WTC11 (cell line): ENCODE data around the gene RPL38. TPM values are rescaled to one million over a fixed set of nuclear protein-coding genes. Genes with fewer than 3 reads are reported as not detected.

Experiments used
- ATAC-seq: fragments of 200-7000 bp; cut with Tn5 transposase; 2 replicates; pipeline ENCODE4 v1.10.0; 2021; ENCODE audit warnings: mild to moderate bottlenecking, moderate library complexity
- CTCF ChIA-PET: fragments of 300-600 bp; sonication (Branson Sonifier 250); formaldehyde crosslinking; loops from one replicate; lab custom pipeline; 2021; ENCODE audit warnings: antibody characterized with exemption; lab: Charles Lee
- POLR2A ChIA-PET: fragments of 350-600 bp; sonication (Branson Sonifier 250); formaldehyde crosslinking; loops from one replicate; lab custom pipeline; 2021; ENCODE audit warnings: antibody characterized with exemption; lab: Charles Lee
- DNase-seq: peaks from one replicate; pipeline ENCODE4 v3.0.0; 2021; ENCODE audit warnings: low spot score
- H3K27ac Mint-ChIP-seq: 2 replicates; pipeline ENCODE4 v1.8.0; 2021; ENCODE audit warnings: mixed read lengths
- H3K27me3 Mint-ChIP-seq: 2 replicates; pipeline ENCODE4 v1.8.0; 2021; ENCODE audit warnings: low read depth, mild to moderate bottlenecking, moderate library complexity, mixed read lengths
- H3K36me3 Mint-ChIP-seq: 2 replicates; pipeline ENCODE4 v1.8.0; 2021; ENCODE audit warnings: mixed read lengths
- H3K4me1 Mint-ChIP-seq: 2 replicates; pipeline ENCODE4 v1.8.0; 2022; ENCODE audit warnings: mixed read lengths
- H3K4me3 Mint-ChIP-seq: 2 replicates; pipeline ENCODE4 v1.8.0; 2021; ENCODE audit warnings: mild to moderate bottlenecking, moderate library complexity, mixed read lengths
- H3K9me3 Mint-ChIP-seq: 2 replicates; pipeline ENCODE4 v1.8.0; 2021; ENCODE audit warnings: mixed read lengths
- ATF1 ChIP-seq: sonication (generic); formaldehyde crosslinking; IDR thresholded peaks from 2 replicates; pipeline ENCODE4 v1.8.1; 2023; ENCODE audit warnings: mild to moderate bottlenecking, moderate library complexity, missing genetic modification reagents
- EMX1 ChIP-seq: fragments of 250-450 bp; sonication (Bioruptor Pico); IDR thresholded peaks from 2 replicates; pipeline ENCODE4 v1.8.0; 2021; ENCODE audit warnings: mild to moderate bottlenecking
- ESRRA ChIP-seq: sonication (generic); formaldehyde crosslinking; IDR thresholded peaks from 2 replicates; pipeline ENCODE4 v1.8.1; 2022; ENCODE audit warnings: mild to moderate bottlenecking, missing genetic modification reagents, borderline replicate concordance
- FOXK1 ChIP-seq: sonication (generic); formaldehyde crosslinking; IDR thresholded peaks from 2 replicates; pipeline ENCODE4 v1.8.0; 2022; ENCODE audit warnings: mild to moderate bottlenecking, moderate library complexity, missing genetic modification reagents
- TEAD4 ChIP-seq: sonication (generic); formaldehyde crosslinking; IDR thresholded peaks from 2 replicates; pipeline ENCODE4 v1.8.0; 2022; ENCODE audit warnings: mild to moderate bottlenecking, missing genetic modification reagents
- ZNF121 ChIP-seq: sonication (generic); formaldehyde crosslinking; IDR thresholded peaks from 2 replicates; pipeline ENCODE4 v1.8.0; 2023; ENCODE audit warnings: missing genetic modification reagents
- ZNF138 ChIP-seq: sonication (generic); formaldehyde crosslinking; conservative IDR thresholded peaks from 2 replicates; pipeline ENCODE4 v1.8.1; 2022; ENCODE audit warnings: mild to moderate bottlenecking, moderate library complexity, missing genetic modification reagents
- ZNF263 ChIP-seq: sonication (generic); formaldehyde crosslinking; IDR thresholded peaks from 2 replicates; pipeline ENCODE4 v1.8.1; 2022; ENCODE audit warnings: low read depth, mild to moderate bottlenecking, moderate library complexity, missing genetic modification reagents
- ZNF671 ChIP-seq: fragments of 250-450 bp; sonication (Bioruptor Pico); IDR thresholded peaks from 2 replicates; pipeline ENCODE4 v1.8.0; 2021; ENCODE audit warnings: mild to moderate bottlenecking
- total RNA-seq: library from RNA; stranded (reverse); gene quantifications from 3 replicates; pipeline ENCODE4 v1.2.3, GENCODE V29; 2021
- TF ChIP-seq, protein P1 (sequence below): sonication (generic); formaldehyde crosslinking; IDR thresholded peaks from 2 replicates; pipeline ENCODE4 v1.8.0; 2023; ENCODE audit warnings: missing genetic modification reagents, mild to moderate bottlenecking, borderline replicate concordance
- TF ChIP-seq, protein P2 (sequence below): fragments of 250-450 bp; sonication (Bioruptor Pico); IDR thresholded peaks from 2 replicates; pipeline ENCODE4 v1.9.0; 2021; ENCODE audit warnings: mild to moderate bottlenecking
- TF ChIP-seq, protein P3 (sequence below): sonication (generic); formaldehyde crosslinking; IDR thresholded peaks from 2 replicates; pipeline ENCODE4 v1.8.0; 2022; ENCODE audit warnings: mild to moderate bottlenecking, missing genetic modification reagents
- TF ChIP-seq, protein P4 (sequence below): fragments of 250-450 bp; sonication (Bioruptor Pico); IDR thresholded peaks from 2 replicates; pipeline ENCODE4 v1.8.0; 2021; ENCODE audit warnings: mild to moderate bottlenecking
- TF ChIP-seq, protein P5 (sequence below): fragments of 250-450 bp; sonication (Bioruptor Pico); IDR thresholded peaks from 2 replicates; pipeline ENCODE4 v1.9.0; 2021; ENCODE audit warnings: moderate library complexity, mild to moderate bottlenecking, inconsistent platforms, borderline replicate concordance
- TF ChIP-seq, protein P6 (sequence below): sonication (generic); formaldehyde crosslinking; IDR thresholded peaks from 2 replicates; pipeline ENCODE4 v1.8.1; 2023; ENCODE audit warnings: mild to moderate bottlenecking, missing genetic modification reagents, moderate library complexity
- TF ChIP-seq, protein P7 (sequence below): sonication (generic); formaldehyde crosslinking; IDR thresholded peaks from 2 replicates; pipeline ENCODE4 v1.8.1; 2023; ENCODE audit warnings: mild to moderate bottlenecking, missing genetic modification reagents, borderline replicate concordance

RPL38 gene
- total RNA-seq, 1 experiment from 2014 or later, result 1,170 TPM

DNA sequence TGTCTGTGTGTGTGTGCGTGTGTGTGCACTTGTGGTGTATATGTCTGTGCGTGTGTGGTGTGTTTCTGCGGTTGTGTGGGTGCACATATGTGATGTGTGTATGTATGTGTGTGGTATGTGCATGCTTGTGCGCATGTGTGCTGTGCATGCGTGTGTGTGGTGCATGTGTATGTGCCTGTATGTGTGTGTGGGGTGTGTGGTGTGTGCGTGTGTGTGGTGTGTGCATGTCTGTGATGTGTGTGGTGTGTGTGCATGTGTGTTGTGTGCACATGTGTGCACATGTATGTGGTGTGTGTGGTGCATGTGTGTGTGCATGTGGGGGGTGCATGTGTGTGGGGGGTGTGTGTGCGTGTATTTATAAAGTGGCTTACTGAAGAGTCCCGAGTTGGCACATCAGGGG, 47.6 kb downstream of the RPL38 start (continued):
- TF ChIP-seq, protein P1, sequence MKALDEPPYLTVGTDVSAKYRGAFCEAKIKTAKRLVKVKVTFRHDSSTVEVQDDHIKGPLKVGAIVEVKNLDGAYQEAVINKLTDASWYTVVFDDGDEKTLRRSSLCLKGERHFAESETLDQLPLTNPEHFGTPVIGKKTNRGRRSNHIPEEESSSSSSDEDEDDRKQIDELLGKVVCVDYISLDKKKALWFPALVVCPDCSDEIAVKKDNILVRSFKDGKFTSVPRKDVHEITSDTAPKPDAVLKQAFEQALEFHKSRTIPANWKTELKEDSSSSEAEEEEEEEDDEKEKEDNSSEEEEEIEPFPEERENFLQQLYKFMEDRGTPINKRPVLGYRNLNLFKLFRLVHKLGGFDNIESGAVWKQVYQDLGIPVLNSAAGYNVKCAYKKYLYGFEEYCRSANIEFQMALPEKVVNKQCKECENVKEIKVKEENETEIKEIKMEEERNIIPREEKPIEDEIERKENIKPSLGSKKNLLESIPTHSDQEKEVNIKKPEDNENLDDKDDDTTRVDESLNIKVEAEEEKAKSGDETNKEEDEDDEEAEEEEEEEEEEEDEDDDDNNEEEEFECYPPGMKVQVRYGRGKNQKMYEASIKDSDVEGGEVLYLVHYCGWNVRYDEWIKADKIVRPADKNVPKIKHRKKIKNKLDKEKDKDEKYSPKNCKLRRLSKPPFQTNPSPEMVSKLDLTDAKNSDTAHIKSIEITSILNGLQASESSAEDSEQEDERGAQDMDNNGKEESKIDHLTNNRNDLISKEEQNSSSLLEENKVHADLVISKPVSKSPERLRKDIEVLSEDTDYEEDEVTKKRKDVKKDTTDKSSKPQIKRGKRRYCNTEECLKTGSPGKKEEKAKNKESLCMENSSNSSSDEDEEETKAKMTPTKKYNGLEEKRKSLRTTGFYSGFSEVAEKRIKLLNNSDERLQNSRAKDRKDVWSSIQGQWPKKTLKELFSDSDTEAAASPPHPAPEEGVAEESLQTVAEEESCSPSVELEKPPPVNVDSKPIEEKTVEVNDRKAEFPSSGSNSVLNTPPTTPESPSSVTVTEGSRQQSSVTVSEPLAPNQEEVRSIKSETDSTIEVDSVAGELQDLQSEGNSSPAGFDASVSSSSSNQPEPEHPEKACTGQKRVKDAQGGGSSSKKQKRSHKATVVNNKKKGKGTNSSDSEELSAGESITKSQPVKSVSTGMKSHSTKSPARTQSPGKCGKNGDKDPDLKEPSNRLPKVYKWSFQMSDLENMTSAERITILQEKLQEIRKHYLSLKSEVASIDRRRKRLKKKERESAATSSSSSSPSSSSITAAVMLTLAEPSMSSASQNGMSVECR, result no peak
- TF ChIP-seq ZNF138 (CRISPR knock-in tag) (no peak), TEAD4 (CRISPR knock-in tag) (no peak), ZNF263 (CRISPR knock-in tag) (no peak)
- TF ChIP-seq, protein P2, sequence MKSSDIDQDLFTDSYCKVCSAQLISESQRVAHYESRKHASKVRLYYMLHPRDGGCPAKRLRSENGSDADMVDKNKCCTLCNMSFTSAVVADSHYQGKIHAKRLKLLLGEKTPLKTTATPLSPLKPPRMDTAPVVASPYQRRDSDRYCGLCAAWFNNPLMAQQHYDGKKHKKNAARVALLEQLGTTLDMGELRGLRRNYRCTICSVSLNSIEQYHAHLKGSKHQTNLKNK (CRISPR knock-in tag), result no peak
- TF ChIP-seq, all 79 proteins: peak for 0

DNA sequence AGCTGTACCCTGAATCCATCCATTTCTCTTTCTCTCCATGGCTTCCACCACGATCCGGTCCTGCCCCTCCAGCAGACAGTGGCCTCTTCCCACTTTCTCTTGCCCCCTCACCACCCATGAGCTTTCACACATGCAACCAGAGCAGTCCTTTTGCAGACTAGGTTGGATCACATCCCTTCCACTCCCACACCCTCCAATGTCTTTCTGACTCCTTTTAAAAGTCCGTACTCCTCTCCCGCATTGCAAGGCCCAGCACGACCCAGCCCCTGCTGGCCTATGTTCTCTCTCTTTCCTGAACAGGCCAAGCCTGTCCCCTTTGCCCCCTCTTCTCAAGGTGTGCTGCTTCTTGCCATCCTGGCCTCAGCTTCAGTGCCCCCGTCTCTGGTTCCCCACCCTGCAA, 48.1 kb downstream of the RPL38 start:
- H3K36me3 Mint-ChIP-seq, result peaks cover 3% of the 10 kb centered on the region
- CTCF ChIA-PET, result interaction anchor here (1.5 to 2.1 kb wide), 3 partner anchors 23 to 52 kb away, joined by 4 to 8 read pairs (median 7); partner anchors contain the start of gene DNAI2
- DNase-seq (no peak), ATAC-seq (no peak)
- H3K9me3 Mint-ChIP-seq, result peaks cover 3% of the 10 kb centered on the region
- peaks cover 3% of the 10 kb centered on the region for H3K27me3 Mint-ChIP-seq
- POLR2A ChIA-PET, result no interaction called here
- H3K4me1 Mint-ChIP-seq, result peaks cover 3% of the 10 kb centered on the region
- H3K4me3 Mint-ChIP-seq, result no peak overlapping the region
- no peak overlapping the region for H3K27ac Mint-ChIP-seq
- no peak for TF ChIP-seq ATF1 (CRISPR knock-in tag)
- TF ChIP-seq, protein P3, sequence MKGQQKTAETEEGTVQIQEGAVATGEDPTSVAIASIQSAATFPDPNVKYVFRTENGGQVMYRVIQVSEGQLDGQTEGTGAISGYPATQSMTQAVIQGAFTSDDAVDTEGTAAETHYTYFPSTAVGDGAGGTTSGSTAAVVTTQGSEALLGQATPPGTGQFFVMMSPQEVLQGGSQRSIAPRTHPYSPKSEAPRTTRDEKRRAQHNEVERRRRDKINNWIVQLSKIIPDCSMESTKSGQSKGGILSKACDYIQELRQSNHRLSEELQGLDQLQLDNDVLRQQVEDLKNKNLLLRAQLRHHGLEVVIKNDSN (CRISPR knock-in tag), result no peak
- no peak for TF ChIP-seq ZNF671 (CRISPR knock-in tag)
- no peak for TF ChIP-seq FOXK1 (CRISPR knock-in tag)
- TF ChIP-seq, protein P4, sequence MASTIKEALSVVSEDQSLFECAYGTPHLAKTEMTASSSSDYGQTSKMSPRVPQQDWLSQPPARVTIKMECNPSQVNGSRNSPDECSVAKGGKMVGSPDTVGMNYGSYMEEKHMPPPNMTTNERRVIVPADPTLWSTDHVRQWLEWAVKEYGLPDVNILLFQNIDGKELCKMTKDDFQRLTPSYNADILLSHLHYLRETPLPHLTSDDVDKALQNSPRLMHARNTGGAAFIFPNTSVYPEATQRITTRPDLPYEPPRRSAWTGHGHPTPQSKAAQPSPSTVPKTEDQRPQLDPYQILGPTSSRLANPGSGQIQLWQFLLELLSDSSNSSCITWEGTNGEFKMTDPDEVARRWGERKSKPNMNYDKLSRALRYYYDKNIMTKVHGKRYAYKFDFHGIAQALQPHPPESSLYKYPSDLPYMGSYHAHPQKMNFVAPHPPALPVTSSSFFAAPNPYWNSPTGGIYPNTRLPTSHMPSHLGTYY (CRISPR knock-in tag), result no peak
- TF ChIP-seq ZNF121, result no peak
- no peak for TF ChIP-seq ESRRA (CRISPR knock-in tag)
- TF ChIP-seq EMX1, result no peak
- TF ChIP-seq, protein P5, sequence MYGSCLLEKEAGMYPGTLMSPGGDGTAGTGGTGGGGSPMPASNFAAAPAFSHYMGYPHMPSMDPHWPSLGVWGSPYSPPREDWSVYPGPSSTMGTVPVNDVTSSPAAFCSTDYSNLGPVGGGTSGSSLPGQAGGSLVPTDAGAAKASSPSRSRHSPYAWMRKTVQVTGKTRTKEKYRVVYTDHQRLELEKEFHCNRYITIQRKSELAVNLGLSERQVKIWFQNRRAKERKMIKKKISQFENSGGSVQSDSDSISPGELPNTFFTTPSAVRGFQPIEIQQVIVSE (CRISPR knock-in tag), result no peak
- TF ChIP-seq, protein P6, sequence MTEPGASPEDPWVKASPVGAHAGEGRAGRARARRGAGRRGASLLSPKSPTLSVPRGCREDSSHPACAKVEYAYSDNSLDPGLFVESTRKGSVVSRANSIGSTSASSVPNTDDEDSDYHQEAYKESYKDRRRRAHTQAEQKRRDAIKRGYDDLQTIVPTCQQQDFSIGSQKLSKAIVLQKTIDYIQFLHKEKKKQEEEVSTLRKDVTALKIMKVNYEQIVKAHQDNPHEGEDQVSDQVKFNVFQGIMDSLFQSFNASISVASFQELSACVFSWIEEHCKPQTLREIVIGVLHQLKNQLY, result no peak
- TF ChIP-seq, protein P7, sequence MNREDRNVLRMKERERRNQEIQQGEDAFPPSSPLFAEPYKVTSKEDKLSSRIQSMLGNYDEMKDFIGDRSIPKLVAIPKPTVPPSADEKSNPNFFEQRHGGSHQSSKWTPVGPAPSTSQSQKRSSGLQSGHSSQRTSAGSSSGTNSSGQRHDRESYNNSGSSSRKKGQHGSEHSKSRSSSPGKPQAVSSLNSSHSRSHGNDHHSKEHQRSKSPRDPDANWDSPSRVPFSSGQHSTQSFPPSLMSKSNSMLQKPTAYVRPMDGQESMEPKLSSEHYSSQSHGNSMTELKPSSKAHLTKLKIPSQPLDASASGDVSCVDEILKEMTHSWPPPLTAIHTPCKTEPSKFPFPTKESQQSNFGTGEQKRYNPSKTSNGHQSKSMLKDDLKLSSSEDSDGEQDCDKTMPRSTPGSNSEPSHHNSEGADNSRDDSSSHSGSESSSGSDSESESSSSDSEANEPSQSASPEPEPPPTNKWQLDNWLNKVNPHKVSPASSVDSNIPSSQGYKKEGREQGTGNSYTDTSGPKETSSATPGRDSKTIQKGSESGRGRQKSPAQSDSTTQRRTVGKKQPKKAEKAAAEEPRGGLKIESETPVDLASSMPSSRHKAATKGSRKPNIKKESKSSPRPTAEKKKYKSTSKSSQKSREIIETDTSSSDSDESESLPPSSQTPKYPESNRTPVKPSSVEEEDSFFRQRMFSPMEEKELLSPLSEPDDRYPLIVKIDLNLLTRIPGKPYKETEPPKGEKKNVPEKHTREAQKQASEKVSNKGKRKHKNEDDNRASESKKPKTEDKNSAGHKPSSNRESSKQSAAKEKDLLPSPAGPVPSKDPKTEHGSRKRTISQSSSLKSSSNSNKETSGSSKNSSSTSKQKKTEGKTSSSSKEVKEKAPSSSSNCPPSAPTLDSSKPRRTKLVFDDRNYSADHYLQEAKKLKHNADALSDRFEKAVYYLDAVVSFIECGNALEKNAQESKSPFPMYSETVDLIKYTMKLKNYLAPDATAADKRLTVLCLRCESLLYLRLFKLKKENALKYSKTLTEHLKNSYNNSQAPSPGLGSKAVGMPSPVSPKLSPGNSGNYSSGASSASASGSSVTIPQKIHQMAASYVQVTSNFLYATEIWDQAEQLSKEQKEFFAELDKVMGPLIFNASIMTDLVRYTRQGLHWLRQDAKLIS, result no peak
